ENCODE results near the gene PLEKHG4B. TPM values are rescaled to one million over a fixed set of nuclear protein-coding genes. Genes with fewer than 3 reads are reported as not detected.
"Not testable (repeated sequence)": the region's sequence is repeated elsewhere in the genome, so short reads cannot be mapped to it uniquely, and the experiment has no call there.

The PLEKHG4B gene
- total and polyA plus RNA-seq, 2 donors: 0.01 to 3.7 TPM

DNA sequence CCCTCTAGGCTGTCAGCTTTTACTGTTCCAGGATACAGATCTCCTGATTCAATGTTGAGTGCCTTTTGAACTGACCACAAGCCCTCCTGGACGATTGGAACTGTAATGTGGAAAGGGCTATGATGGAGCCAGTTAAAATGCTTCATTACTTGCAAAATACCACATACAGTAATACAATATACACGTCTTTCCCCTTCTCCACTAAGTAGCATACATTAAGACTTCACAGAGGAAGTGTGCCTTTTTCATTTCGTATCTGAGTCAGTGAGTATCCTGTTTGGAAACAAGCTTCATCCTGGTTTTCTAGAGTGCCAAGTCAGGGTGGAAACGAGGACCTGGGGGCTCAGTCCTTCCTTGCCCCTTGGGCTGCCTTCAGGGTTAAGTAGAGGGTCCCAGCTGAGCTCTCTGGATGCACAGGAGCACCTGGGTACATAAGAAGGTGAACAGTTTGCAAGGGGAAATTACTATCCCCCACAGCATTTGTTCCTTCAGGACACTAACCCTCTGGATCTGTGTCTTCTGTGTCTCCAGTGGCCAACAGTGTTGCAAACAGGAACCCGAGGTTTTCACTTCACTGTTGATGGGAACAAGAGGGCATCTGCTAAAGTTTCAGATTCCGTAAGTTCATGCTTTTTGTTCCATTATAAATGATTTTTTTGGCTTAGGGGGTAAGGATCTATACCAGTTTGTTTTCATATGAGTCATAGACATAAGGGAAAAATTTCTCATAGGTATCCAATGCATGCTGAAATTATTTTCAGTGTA lies 131.2 kb downstream of the PLEKHG4B start:
- not testable (repeated sequence) for H3K4me3 ChIP-seq (ENCODE audit: low read depth, low read length); H3K27ac ChIP-seq (ENCODE audit: low read depth); H3K36me3 ChIP-seq (ENCODE audit: insufficient read depth); H3K4me1 ChIP-seq (ENCODE audit: insufficient read depth); DNase-seq (ENCODE audit: extremely low spot score)
- WGBS: 64% methylated on average over 6 of the region's 6 CpGs

DNA sequence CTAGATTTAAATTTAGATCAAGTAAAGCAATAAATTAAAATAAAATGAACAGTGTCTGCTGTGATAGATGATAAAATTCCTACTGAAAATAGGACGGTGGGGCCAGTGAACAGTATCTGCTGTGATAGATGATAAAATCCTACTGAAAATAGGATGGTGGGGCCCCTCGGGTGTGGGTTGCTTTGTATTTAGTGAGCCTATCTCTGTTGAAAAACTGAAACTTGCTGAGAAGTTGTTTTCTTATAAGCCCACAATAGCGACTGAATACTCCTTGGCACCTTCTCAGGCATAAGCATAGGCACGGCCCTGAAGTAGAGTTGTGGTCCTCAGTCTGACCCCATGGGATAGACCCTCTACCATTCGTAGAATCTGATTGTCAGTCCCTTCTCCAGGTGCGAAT lies 131.8 kb downstream of the PLEKHG4B start:
- WGBS: 66% methylated on average over 6 of the region's 6 CpGs
- DNase-seq (ENCODE audit: extremely low spot score): no peak
- Histone ChIP-seq H3K4me3 (ENCODE audit: low read depth, low read length) (no peak overlapping the region), H3K4me1 (ENCODE audit: insufficient read depth) (no peaks in the 10 kb centered on the region), H3K36me3 (ENCODE audit: insufficient read depth) (peaks cover 4% of the 10 kb centered on the region), H3K27ac (ENCODE audit: low read depth) (no peak overlapping the region)

DNA sequence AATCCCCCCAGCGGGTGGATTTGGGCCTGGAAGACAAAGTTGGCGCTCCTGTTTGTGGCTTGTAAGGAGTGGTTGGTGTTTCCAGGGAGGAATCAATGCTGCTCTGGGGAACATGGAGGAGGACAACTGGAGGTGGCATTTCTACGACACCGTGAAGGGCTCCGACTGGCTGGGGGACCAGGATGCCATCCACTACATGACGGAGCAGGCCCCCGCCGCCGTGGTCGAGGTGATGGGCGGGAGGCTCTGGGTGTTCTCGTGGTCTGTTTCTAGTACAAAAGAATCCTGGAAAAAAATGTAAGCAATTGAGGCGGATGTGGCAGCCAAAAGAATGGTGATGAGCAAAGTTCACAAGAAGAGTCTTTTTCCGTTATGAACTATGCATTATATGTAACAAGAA lies 133.4 kb downstream of the PLEKHG4B start:
- Histone ChIP-seq H3K27ac (ENCODE audit: low read depth) (no peak overlapping the region), H3K4me3 (ENCODE audit: low read depth, low read length) (no peak overlapping the region), H3K36me3 (ENCODE audit: insufficient read depth) (peaks cover 4% of the 10 kb centered on the region), H3K4me1 (ENCODE audit: insufficient read depth) (no peaks in the 10 kb centered on the region)
- DNase-seq (ENCODE audit: extremely low spot score): no peak
- 96% methylated on average over 14 of the region's 14 CpGs for WGBS

DNA sequence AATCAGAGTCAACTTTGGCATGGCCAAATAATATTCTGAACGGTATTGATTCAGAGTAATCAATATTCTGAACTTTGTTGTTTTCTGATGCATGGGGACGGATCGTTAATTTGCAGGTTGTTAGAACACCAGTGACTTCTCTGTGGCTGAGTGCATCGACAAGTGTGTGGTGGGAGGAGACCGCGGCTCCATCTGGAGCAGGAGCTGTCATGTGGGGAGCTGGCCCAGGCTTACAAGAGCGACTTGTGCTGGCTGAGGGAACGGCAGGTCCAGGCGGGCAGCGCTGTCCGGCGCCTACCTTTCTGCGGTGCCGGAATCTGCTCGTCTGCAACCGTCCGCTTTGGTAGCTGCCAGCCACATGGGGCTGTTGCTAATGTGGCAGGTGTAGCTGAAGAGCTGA lies 135.4 kb downstream of the PLEKHG4B start:
- H3K36me3 ChIP-seq (ENCODE audit: insufficient read depth); H3K4me1 ChIP-seq (ENCODE audit: insufficient read depth); DNase-seq (ENCODE audit: extremely low spot score); H3K27ac ChIP-seq (ENCODE audit: low read depth); H3K4me3 ChIP-seq (ENCODE audit: low read depth, low read length): not testable (repeated sequence)
- 91% methylated on average over 12 of the region's 17 CpGs for WGBS

DNA sequence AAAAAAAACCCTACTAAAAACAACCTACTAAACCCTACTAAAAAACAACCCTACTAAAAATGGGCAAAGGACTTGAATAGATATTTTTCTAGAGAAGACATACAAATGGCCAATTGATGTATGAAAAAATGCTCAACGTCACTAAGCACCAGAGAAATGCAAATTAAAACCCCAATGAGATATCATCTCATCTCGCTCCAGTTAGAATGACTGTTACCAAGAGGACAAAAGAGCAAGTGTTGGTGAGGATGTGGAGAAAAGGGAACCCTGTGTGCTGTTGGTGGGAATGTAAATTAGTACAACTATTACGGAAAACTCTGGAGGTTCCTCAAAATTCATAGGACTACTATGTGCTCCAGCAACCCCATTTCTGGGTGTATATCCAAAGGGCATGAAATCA lies 136.9 kb downstream of the PLEKHG4B start:
- DNase-seq (ENCODE audit: extremely low spot score): no peak
- Histone ChIP-seq H3K36me3 (ENCODE audit: insufficient read depth) (peaks cover 6% of the 10 kb centered on the region), H3K4me3 (ENCODE audit: low read depth, low read length) (no peak overlapping the region), H3K27ac (ENCODE audit: low read depth) (no peak overlapping the region), H3K4me1 (ENCODE audit: insufficient read depth) (no peaks in the 10 kb centered on the region)
- 83% methylated on average over 3 of the region's 3 CpGs for WGBS

DNA sequence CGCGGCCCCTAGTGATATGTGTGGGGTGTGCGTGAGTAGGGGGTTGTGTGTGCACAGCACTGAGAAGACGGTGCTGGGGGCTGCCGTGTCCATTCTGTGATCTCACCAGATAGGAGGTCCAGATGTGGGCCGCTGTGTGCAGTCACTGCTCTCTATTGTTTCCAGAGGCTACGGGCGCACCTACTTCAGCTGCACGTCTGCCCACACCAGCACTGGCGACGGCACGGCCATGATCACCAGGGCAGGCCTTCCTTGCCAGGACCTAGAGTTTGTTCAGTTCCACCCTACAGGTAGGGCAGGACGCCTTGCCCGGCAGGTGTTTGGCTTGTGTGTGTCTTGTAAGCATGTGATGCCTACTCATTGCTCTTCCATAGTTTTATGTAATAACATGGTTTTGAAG lies 138.7 kb downstream of the PLEKHG4B start:
- no peak for DNase-seq (ENCODE audit: extremely low spot score)
- H3K4me1 ChIP-seq (ENCODE audit: insufficient read depth): no peaks in the 10 kb centered on the region
- no peak overlapping the region for H3K4me3 ChIP-seq (ENCODE audit: low read depth, low read length)
- H3K36me3 ChIP-seq (ENCODE audit: insufficient read depth): peaks cover 6% of the 10 kb centered on the region
- 94% methylated on average over 14 of the region's 14 CpGs for WGBS
- H3K27ac ChIP-seq (ENCODE audit: low read depth): no peak overlapping the region

DNA sequence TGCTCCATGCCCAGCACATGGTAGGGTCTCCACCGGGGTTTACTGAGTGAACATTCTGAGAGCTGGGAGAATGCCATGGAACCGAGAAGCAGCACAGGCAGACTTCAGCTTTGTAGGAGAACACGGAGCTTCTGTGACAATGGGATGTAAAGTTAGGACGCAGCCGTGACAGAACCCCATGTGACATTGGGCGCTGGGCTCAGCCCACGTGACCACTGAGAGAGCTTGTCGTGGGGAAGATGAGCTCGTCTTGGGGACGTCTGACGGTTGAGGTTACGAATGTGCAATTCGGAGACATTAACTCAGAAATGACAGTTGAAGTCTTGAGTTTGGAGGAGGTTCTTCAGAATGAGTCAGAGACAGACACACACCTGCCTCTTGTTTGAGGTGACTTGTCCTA lies 139.7 kb downstream of the PLEKHG4B start:
- 89% methylated on average over 13 of the region's 13 CpGs for WGBS
- DNase-seq (ENCODE audit: extremely low spot score): no peak
- H3K4me3 ChIP-seq (ENCODE audit: low read depth, low read length): no peak overlapping the region
- H3K36me3 ChIP-seq (ENCODE audit: insufficient read depth): peaks cover 4% of the 10 kb centered on the region
- H3K4me1 ChIP-seq (ENCODE audit: insufficient read depth): no peaks in the 10 kb centered on the region
- H3K27ac ChIP-seq (ENCODE audit: low read depth): no peak overlapping the region

DNA sequence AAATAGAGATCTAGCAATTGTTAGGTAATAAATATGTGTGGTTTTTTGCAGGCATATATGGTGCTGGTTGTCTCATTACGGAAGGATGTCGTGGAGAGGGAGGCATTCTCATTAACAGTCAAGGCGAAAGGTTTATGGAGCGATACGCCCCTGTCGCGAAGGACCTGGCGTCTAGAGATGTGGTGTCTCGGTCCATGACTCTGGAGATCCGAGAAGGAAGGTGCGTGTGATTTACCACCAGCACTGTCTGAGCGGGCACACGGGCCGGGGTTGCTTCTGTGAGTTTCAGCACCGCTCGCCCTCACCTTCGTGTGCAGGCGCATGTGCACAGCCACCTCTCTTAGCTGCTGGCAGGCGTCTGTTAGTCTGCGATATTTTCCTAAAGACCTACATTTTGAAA lies 141.5 kb downstream of the PLEKHG4B start:
- not testable (repeated sequence) for H3K27ac ChIP-seq (ENCODE audit: low read depth); H3K4me1 ChIP-seq (ENCODE audit: insufficient read depth); H3K36me3 ChIP-seq (ENCODE audit: insufficient read depth); DNase-seq (ENCODE audit: extremely low spot score); H3K4me3 ChIP-seq (ENCODE audit: low read depth, low read length)
- WGBS: 94% methylated on average over 20 of the region's 20 CpGs

DNA sequence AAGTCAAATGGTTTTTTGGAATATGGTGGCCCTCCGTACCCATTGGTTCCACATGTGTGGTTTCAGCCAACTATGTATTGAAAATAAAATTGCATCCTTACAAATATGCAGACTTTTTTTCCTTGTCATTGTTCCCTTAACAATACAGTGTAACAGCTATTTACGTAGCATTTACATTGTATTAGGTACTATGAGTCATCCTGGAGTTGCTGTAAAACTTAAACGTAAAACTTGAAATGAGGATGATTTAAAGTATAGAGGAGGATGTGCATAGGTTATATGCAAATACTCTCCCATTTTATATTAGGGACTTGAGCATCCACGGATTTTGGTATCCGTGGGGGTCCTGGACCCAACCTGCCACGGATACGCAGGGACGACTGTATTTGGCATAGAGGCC lies 142.5 kb downstream of the PLEKHG4B start:
- H3K27ac ChIP-seq (ENCODE audit: low read depth): no peak overlapping the region
- H3K4me1 ChIP-seq (ENCODE audit: insufficient read depth): no peaks in the 10 kb centered on the region
- no peak for DNase-seq (ENCODE audit: extremely low spot score)
- peaks cover 3% of the 10 kb centered on the region for H3K36me3 ChIP-seq (ENCODE audit: insufficient read depth)
- 84% methylated on average over 8 of the region's 8 CpGs for WGBS
- no peak overlapping the region for H3K4me3 ChIP-seq (ENCODE audit: low read depth, low read length)

DNA sequence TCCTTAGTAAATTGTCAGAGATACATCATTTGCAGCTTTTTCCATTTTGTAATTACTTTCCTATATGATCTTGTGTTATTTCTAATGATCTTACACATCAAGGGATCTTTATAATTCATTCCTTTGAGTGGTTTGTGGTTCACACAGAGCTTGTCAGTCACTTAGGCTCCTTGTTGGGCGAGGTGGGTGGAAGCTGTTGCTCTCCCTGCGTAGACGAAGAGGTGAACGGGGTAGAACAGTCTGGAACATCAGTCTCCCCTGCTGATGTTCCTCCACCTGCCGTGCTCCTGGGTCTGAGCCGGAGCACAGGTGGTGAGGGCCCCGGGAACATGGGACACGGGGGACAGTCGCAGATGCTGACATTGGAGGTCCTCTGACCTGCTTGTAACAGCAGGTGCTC lies 143.6 kb downstream of the PLEKHG4B start:
- not testable (repeated sequence) for H3K4me1 ChIP-seq (ENCODE audit: insufficient read depth); H3K36me3 ChIP-seq (ENCODE audit: insufficient read depth); DNase-seq (ENCODE audit: extremely low spot score); H3K4me3 ChIP-seq (ENCODE audit: low read depth, low read length); H3K27ac ChIP-seq (ENCODE audit: low read depth)
- over 99% methylated on average over 7 of the region's 9 CpGs for WGBS

DNA sequence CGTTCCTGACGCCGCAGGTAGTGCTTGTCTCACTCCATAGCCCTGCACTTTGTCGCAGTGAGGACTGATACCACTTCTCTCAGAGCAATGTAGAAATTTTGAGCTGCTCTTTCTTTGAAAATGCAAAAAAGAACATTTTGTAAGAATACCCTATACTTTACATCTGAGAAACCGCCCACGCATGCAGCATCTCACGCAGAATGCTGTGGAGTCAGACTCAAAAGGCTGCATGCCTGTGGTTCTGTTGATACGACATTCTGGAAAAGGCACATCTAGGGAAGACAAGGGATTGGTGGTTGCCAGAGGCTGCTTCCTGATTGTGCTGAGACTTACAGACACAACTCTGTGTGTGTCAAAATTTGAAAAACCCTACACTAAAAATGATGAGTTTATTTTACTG lies 146.0 kb downstream of the PLEKHG4B start:
- H3K4me3 ChIP-seq (ENCODE audit: low read depth, low read length); H3K27ac ChIP-seq (ENCODE audit: low read depth); DNase-seq (ENCODE audit: extremely low spot score); H3K36me3 ChIP-seq (ENCODE audit: insufficient read depth); H3K4me1 ChIP-seq (ENCODE audit: insufficient read depth): not testable (repeated sequence)
- 97% methylated on average over 8 of the region's 8 CpGs for WGBS

Small RNA genes lying within 50 kb of the gene (small RNA-seq; reads per million reads assigned to genes)
- not detected for gene RF00019

Other genes with a start within 250 kb of the PLEKHG4B start
- 0.58 TPM for gene LRRC14B, start 99.3 kb downstream of the PLEKHG4B start, total RNA-seq
- not detected for gene LRRC14B, start 99.3 kb downstream of the PLEKHG4B start, polyA plus RNA-seq
- 5.7 TPM for gene CCDC127, start 126.0 kb downstream of the PLEKHG4B start, total RNA-seq
- gene CCDC127, start 126.0 kb downstream of the PLEKHG4B start, polyA plus RNA-seq: 6.5 TPM
- 58.3 TPM for gene SDHA, start 126.2 kb downstream of the PLEKHG4B start, total RNA-seq
- 106 TPM for gene SDHA, start 126.2 kb downstream of the PLEKHG4B start, polyA plus RNA-seq
- 64.5 TPM for gene PDCD6, start 179.5 kb downstream of the PLEKHG4B start, total RNA-seq
- 140 TPM for gene PDCD6, start 179.5 kb downstream of the PLEKHG4B start, polyA plus RNA-seq
- gene AHRR, start 229.5 kb downstream of the PLEKHG4B start, total RNA-seq: 6.7 TPM
- 6.5 TPM for gene AHRR, start 229.5 kb downstream of the PLEKHG4B start, polyA plus RNA-seq

All from urinary bladder (tissue), 4 donors.